Activated naive CD8-positive, alpha-beta T cell treated with anti-CD3 and anti-CD28 coated beads, Interleukin-2, amount 10 ng/mL, durations not matched to agents 7 days and 5 days (primary cell): ENCODE data around the gene ZNF354C. TPM values are rescaled to one million over a fixed set of nuclear protein-coding genes. Genes with fewer than 3 reads are reported as not detected.

ENCODE experiments used
- ATAC-seq: fragments of 150-1000 bp; cut with Tn5 transposase; one replicate; pipeline ENCODE4 v1.10.0; 2021; ENCODE audit warnings: low read depth, moderate library complexity
- POLR2A ChIA-PET: fragments of 350-600 bp; sonication (Branson Sonifier 250); formaldehyde crosslinking; loops from one replicate; lab custom pipeline; 2021; ENCODE audit warnings: antibody characterized with exemption; lab: Charles Lee
- DNase-seq: peaks from one replicate; pipeline ENCODE4 v3.0.0; 2021
- H3K27ac Mint-ChIP-seq: one replicate; pipeline ENCODE4 v1.8.0; 2022; ENCODE audit warnings: mild to moderate bottlenecking, mixed read lengths
- H3K27me3 Mint-ChIP-seq: one replicate; pipeline ENCODE4 v1.8.0; 2022; ENCODE audit warnings: mild to moderate bottlenecking, moderate library complexity, mixed read lengths
- H3K36me3 Mint-ChIP-seq: one replicate; pipeline ENCODE4 v1.8.0; 2021; ENCODE audit warnings: mild to moderate bottlenecking, mixed read lengths
- H3K4me1 Mint-ChIP-seq: one replicate; pipeline ENCODE4 v1.8.0; 2021; ENCODE audit warnings: mixed read lengths
- H3K4me3 Mint-ChIP-seq: one replicate; pipeline ENCODE4 v1.8.0; 2022; ENCODE audit warnings: mild to moderate bottlenecking, moderate library complexity, mixed read lengths
- H3K9me3 Mint-ChIP-seq: one replicate; pipeline ENCODE4 v1.8.0; 2021; ENCODE audit warnings: mixed read lengths
- total RNA-seq, 2 experiments: library from RNA; stranded (reverse); gene quantifications; one replicate each; pipeline ENCODE4 v1.2.3, GENCODE V29; 2021

ZNF354C gene
- total RNA-seq, 2 experiments from 2014 or later: 9.0 to 9.4 TPM

- Mint-ChIP-seq H3K9me3 (peaks cover 20% of the 10 kb centered on the region), H3K27me3 (no peaks in the 10 kb centered on the region), H3K4me3 (no peak overlapping the region), H3K4me1 (no peaks in the 10 kb centered on the region), H3K36me3 (no peaks in the 10 kb centered on the region), H3K27ac (no peak overlapping the region)
- no peak for DNase-seq
- ATAC-seq: no peak
- POLR2A ChIA-PET: no interaction called here
These were observed 59.4 kb downstream of the ZNF354C start for GRCh38 chr5:179119415-179120170.

GRCh38 chr5:179120421-179120861 is 60.3 kb downstream of the ZNF354C start:
- Mint-ChIP-seq H3K36me3 (no peaks in the 10 kb centered on the region), H3K27ac (no peak overlapping the region), H3K9me3 (peaks cover 14% of the 10 kb centered on the region), H3K27me3 (no peaks in the 10 kb centered on the region), H3K4me1 (no peaks in the 10 kb centered on the region), H3K4me3 (no peak overlapping the region)
- ATAC-seq: no peak
- POLR2A ChIA-PET: no interaction called here
- no peak for DNase-seq

DNA sequence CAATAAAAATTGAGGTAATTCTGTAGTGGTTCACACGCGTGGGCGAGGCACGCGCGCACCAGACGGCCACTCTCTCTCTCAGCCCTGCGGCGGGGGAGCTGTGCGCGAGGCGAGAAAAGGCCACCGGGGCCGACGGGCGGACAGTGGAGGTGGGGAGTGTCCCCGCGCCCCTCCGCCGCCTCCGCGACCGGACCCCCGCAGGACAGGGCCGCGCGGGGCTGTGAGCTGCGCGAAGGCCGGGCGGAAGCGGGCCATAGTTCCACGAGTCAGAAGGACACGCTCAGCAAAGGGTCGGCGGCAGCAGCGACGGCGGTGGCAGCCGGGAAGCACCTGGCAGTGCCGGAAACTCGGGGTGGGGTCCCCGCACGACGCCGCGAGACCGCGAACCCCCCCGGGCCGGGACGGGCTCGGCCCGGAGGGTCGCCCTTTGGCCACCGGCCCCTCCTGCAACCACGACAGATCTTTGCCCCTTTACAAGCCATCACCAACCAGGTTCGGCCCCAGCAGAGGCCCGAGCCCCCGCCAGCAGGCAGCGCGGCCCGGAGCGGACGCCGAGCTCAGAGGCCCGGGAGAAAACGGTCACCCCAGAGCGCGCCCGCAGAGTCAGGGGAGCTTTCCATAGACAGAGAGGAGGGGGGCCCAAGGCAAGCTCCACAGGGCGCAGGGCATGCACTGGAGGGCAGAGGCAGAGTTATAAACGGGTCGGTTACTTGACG is 60.9 kb downstream of the ZNF354C start:
- Mint-ChIP-seq H3K36me3 (no peaks in the 10 kb centered on the region), H3K4me1 (no peaks in the 10 kb centered on the region), H3K27ac (no peak overlapping the region), H3K9me3 (peaks cover 14% of the 10 kb centered on the region), H3K4me3 (no peak overlapping the region), H3K27me3 (no peaks in the 10 kb centered on the region)
- DNase-seq (no peak), ATAC-seq (no peak)
- POLR2A ChIA-PET: no interaction called here

GRCh38 chr5:179121667-179122111 is 61.5 kb downstream of the ZNF354C start:
- Mint-ChIP-seq H3K4me1 (no peaks in the 10 kb centered on the region), H3K36me3 (no peaks in the 10 kb centered on the region), H3K4me3 (no peak overlapping the region), H3K9me3 (peaks cover 8% of the 10 kb centered on the region), H3K27ac (no peak overlapping the region), H3K27me3 (no peaks in the 10 kb centered on the region)
- DNase-seq (no peak), ATAC-seq (no peak)
- POLR2A ChIA-PET: no interaction called here

GRCh38 chr5:179122411-179123108 is 62.4 kb downstream of the ZNF354C start:
- ATAC-seq (no peak), DNase-seq (no peak)
- Mint-ChIP-seq H3K9me3 (peaks cover 7% of the 10 kb centered on the region), H3K36me3 (no peaks in the 10 kb centered on the region), H3K4me1 (no peaks in the 10 kb centered on the region), H3K27me3 (no peaks in the 10 kb centered on the region), H3K4me3 (no peak overlapping the region), H3K27ac (no peak overlapping the region)
- POLR2A ChIA-PET: no interaction called here

GRCh38 chr5:179123109-179123426 is 62.9 kb downstream of the ZNF354C start:
- H3K27me3 Mint-ChIP-seq: no peaks in the 10 kb centered on the region
- H3K9me3 Mint-ChIP-seq: peaks cover 7% of the 10 kb centered on the region
- POLR2A ChIA-PET: no interaction called here

GRCh38 chr5:179123491-179124272 is 63.5 kb downstream of the ZNF354C start:
- POLR2A ChIA-PET: no interaction called here
- H3K4me3 Mint-ChIP-seq: no peak overlapping the region
- ATAC-seq: no peak
- no peaks in the 10 kb centered on the region for H3K27me3 Mint-ChIP-seq
- no peak overlapping the region for H3K27ac Mint-ChIP-seq
- no peaks in the 10 kb centered on the region for H3K36me3 Mint-ChIP-seq
- DNase-seq: no peak
- peaks cover 6% of the 10 kb centered on the region for H3K9me3 Mint-ChIP-seq
- no peaks in the 10 kb centered on the region for H3K4me1 Mint-ChIP-seq

More at GRCh38 chr5:179123109-179123426, 62.9 kb downstream of the ZNF354C start:
- no peak for ATAC-seq
- Mint-ChIP-seq H3K4me1 (no peaks in the 10 kb centered on the region), H3K4me3 (no peak overlapping the region), H3K36me3 (no peaks in the 10 kb centered on the region), H3K27ac (no peak overlapping the region)
- no peak for DNase-seq

- no peak for ATAC-seq
- no peaks in the 10 kb centered on the region for H3K36me3 Mint-ChIP-seq
- H3K27ac Mint-ChIP-seq: no peak overlapping the region
- DNase-seq: no peak
- no peaks in the 10 kb centered on the region for H3K27me3 Mint-ChIP-seq
- H3K4me3 Mint-ChIP-seq: no peak overlapping the region
- H3K4me1 Mint-ChIP-seq: no peaks in the 10 kb centered on the region
- peaks cover 6% of the 10 kb centered on the region for H3K9me3 Mint-ChIP-seq
- POLR2A ChIA-PET: no interaction called here
These were observed 64.2 kb downstream of the ZNF354C start for GRCh38 chr5:179124273-179124852.

DNA sequence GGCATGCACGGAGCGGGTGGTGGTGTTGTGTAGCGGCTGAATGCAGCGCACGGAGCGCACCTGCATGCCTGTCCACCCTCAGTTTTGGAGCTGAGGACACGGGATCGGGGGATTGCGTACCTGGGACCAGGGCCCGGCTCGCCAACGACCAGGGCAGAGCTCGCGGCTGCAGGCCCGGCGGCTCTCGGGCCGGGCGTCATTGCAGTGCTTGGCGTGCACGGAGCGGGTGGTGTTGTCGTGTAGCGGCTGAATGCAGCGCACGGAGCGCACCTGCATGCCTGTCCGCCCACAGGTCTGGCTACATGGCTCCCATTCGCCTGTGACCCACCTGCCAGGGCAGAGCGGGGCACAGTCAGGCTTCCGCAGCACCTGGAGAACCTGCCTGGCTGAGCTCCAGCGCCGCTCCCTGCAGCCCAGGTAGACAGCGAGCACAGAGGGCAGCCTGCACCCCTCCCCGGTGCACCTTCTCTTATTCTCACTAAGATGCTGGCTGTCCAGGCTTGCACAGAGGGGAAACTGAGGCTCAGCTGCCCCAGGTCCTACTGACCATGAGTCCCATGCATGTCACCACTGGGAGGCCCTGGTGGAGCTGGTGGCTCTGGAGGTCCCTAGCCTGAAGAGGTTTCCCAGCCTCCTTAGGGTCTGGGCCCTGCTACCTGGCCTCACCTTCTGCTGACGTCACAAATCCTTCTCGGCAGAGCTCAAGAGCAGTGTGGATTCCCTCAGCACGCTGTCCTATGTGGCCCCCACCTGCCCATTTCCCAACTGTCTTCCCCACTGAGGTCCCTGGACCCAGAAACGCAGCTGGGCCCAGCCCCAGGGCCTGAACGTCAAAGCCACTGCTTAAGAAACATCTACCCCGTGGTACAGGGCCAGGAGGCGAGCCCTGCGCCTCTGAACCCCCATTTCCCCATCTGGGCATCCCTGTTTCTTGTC is 64.9 kb downstream of the ZNF354C start:
- H3K4me3 Mint-ChIP-seq: no peak overlapping the region
- ATAC-seq (no peak), DNase-seq (no peak)
- POLR2A ChIA-PET: no interaction called here
- no peak overlapping the region for H3K27ac Mint-ChIP-seq
- H3K36me3 Mint-ChIP-seq: no peaks in the 10 kb centered on the region
- peaks cover 2% of the 10 kb centered on the region for H3K9me3 Mint-ChIP-seq
- H3K27me3 Mint-ChIP-seq: no peaks in the 10 kb centered on the region
- H3K4me1 Mint-ChIP-seq: no peaks in the 10 kb centered on the region

GRCh38 chr5:179125789-179126505 is 65.8 kb downstream of the ZNF354C start:
- H3K9me3 Mint-ChIP-seq: no peaks in the 10 kb centered on the region
- no peaks in the 10 kb centered on the region for H3K4me1 Mint-ChIP-seq
- no peak for DNase-seq
- no peaks in the 10 kb centered on the region for H3K27me3 Mint-ChIP-seq
- ATAC-seq: no peak
- POLR2A ChIA-PET: no interaction called here
- no peak overlapping the region for H3K27ac Mint-ChIP-seq
- no peaks in the 10 kb centered on the region for H3K36me3 Mint-ChIP-seq
- H3K4me3 Mint-ChIP-seq: no peak overlapping the region

GRCh38 chr5:179126506-179126991 is 66.4 kb downstream of the ZNF354C start:
- Mint-ChIP-seq H3K9me3 (no peaks in the 10 kb centered on the region), H3K36me3 (no peaks in the 10 kb centered on the region), H3K4me1 (no peaks in the 10 kb centered on the region), H3K27me3 (no peaks in the 10 kb centered on the region), H3K27ac (no peak overlapping the region), H3K4me3 (no peak overlapping the region)
- no peak for DNase-seq
- POLR2A ChIA-PET: no interaction called here
- no peak for ATAC-seq
